Measurements from ENCODE around the gene GAS2L2.
"Not testable (repeated sequence)": the region's sequence is repeated elsewhere in the genome, so short reads cannot be mapped to it uniquely, and the experiment has no call there.

The GAS2L2 gene

DNA sequence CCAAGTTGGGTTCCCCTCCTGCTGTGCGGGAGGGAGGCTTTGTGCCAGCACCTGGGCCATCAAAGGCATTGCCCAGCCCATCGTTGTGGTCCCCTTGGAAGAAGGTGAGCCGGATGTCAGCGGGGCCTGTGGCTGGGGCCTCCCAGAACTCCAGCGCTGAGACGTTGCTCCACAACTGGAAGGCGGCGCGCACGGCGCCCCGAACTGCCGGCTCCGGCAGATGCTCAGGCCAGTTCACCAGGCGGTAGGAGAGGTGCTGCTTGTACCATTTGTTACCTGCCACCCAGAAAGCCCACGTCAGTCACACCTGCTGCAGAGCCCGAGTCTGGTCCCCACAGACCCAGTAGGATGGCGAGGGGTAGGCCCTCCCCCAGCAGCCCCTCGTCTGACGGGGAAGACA, 20.1 kb upstream of the GAS2L2 start:
- DNase-seq (ENCODE audit: low spot score): no peak

- DNase-seq (ENCODE audit: low spot score): no peak
Measured at GRCh38 chr17:35769895-35770486, 17.0 kb upstream of the GAS2L2 start.

GRCh38 chr17:35768797-35769196, 15.8 kb upstream of the GAS2L2 start:
- DNase-seq (ENCODE audit: low spot score): no peak

DNA sequence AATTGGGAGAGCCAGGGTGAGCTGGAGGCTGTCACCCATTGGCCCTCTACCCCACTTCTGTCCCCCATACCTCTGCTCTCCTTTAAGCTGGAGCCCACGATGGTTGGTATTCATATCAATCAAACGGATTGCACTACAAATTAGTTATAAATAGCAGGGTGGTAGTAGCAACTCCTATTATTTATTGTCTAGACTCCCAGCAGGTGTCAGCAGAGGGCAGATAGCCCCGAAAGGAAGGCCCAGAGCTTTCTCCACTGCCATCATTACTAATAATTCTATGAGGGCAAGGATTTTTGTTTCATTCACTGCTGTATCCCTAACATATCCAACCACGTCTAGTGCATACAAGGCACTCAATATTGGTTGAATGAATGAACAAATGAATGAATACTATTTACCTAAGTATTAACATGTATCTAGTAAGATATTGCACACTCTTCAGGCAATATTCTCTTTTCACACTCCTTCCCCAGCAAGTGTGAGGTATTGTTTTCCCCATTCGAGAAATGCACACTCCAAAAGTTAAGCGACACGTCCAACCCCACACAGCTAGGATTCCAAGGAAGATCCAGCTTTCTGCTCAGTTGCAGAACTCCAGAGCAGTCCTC, 14.0 kb upstream of the GAS2L2 start:
- DNase-seq (ENCODE audit: low spot score): peak; percentile 44

DNA sequence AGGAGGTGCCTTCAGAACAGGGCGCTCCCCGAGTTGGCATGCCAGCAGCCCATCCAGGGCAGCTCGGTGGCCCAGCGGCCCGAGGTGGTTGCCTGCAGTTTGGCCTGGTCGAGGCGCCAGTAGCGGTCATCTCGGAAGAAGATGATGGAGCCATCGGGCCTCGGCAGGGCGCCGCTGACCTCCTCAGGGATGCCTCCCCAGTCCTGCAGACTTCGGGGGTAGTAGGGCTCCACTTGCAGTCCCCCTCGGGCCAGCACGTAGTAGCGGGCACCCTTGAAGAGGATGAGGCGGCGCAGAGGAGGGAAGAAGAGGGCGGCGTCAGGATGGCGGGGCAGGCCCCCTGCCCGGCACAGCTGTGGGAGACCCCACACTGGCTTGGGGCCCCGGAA, 13.4 kb upstream of the GAS2L2 start:
- DNase-seq (ENCODE audit: low spot score): no peak

DNA sequence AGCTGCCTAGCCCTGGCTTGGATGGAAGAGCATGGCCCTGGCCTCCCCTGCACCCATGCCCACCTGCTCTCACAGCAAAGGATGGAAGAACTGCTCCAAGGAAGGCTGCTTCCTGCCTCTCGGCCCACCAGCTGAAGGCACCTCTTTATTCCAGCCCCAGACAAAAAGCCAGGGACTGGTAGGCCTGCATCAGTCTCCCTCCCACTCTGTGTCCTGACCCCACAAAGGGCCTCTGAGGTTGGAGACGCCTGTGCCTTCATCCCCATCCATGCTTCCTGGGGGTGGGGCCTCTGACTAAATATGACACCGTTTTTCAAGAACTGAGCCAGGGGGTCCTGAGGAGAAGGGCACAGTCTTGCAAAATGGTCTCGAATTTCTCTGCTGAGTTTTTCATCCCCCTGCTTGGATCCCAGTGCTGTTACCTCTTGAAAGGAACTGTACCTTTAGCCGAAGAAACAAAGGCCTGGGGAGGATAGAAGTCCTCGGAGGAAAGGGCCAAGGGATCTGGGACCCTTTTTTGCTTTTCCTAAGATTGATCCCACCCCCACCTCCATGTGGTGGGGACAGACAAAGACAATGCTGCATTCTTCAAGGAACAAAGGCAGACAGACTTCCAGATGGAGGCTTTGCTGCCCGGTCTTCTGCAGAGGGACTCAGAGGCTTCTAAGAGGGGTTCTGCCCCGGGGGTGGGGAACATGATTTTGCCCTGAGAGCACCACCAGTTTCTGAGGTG, 12.9 kb upstream of the GAS2L2 start:
- DNase-seq (ENCODE audit: low spot score): no peak

DNA sequence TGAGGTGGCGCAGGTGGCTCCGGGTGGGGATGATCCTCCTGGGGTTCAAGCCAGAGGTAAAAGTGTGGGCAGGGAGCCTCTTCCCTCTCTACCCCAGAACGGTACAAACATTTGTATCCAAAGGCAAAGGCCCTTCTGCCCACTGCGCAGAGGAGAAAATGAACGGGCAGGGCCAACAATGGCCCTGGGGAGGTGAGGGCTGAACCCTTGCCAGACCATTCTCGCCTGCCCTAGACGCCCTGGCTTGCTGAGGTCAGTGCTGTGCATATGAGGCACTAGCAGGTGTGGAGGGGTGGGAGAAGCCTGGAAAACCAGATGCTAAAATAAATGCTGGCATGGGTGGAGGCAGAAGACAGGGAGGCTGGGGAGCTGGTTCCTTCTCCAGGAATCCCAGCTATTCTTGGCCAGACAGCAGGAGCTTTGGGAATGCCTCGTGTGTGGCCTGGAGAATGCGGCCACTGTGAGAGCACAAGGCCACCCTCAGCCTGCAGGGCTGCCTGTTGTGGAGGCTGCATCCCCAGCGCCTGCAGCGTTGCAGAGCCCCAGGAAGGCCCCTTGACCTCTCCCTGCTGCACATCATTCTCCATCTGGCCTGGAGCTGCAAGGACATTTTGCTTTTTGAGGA, 12.2 kb upstream of the GAS2L2 start:
- DNase-seq (ENCODE audit: low spot score): no peak

DNA sequence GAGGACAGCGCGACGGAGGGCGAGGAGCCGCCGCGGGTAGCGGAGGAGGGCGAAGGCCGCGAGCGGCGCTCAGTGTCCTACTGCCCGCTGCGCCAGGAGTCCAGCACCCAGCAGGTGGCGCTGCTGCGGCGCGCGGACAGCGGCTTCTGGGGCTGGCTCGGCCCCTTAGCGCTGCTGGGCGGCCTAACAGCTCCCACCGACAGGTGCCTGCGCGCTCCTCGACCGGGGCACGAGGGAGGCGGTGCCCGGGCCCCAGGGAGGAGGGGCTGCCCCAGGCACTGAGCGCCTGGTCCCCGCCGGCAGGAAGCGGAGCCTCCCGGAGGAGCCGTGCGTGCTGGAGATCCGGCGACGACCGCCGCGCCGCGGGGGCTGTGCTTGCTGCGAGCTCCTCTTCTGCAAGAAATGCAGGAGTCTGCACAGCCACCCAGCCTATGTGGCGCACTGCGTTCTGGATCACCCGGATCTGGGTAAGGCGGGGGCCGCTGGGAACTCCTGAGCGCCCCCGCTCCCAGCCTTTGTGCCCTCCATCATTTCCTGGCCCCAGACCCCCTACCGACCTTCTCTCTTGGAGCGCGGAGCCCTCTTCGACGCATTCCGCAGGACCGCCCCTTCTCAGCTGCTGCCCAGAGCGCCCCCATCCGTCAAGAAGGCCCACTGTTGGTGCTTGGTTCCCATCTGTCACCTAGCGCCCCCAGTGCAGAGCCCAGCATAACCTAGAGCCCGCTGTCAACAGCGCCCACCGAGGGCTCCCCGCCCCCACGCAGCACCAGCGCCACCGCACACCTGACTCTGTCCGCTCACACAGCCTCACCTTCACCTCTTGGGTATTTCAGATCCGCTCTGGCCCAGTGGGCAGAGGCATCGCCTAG, 11.3 kb upstream of the GAS2L2 start:
- DNase-seq (ENCODE audit: low spot score): peak; percentile 90

GRCh38 chr17:35763767-35764122, 10.7 kb upstream of the GAS2L2 start:
- DNase-seq (ENCODE audit: low spot score): no peak

DNA sequence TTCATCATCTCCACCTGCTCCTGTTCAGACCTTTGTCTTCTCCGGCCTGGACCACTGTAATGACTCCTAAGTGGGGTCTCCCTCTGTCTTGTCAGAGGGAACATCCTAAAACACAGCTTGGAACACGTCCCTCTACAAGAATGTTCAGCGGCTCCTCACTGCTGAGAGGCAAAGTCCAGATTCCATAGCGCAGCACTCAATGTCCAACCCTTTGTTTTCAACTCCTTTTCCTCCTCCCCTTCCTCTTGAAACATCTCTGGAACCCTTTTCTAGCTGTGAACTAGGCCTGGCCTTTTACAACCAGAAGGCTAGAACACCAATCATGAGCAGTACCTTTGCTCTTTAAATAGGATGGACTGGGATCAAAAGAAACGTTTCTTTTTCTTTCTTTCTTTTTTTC, 8.6 kb upstream of the GAS2L2 start:
- no peak for DNase-seq (ENCODE audit: low spot score)

DNA sequence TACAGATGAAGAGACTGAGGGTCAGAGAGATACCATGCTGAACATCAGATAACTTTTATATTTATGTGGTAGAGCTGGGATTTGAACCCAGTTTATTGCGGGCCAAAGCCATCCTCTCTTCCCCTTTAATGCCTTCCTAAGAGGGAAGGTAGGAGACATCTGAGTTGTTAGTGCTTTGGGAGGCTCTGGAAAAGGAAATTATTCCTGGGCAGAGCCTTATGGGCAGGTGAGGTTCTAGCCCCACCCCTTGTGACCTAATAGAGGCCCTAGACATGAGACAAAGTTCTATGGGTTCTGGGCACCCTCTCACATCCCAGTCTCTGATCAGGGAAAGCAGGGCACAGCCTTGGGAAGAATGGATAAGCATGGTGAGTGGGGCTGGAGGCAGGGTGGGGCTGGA, 7.5 kb upstream of the GAS2L2 start, which contains the start of gene C17orf50:
TSS of gene C17orf50 (plus strand) at position 301 of the 400 bp plus-strand sequence. CDS start at position 356, 55 bp downstream.
- no peak for DNase-seq (ENCODE audit: low spot score)

GRCh38 chr17:35757243-35757642, 4.2 kb upstream of the GAS2L2 start:
- no peak for DNase-seq (ENCODE audit: low spot score)

DNA sequence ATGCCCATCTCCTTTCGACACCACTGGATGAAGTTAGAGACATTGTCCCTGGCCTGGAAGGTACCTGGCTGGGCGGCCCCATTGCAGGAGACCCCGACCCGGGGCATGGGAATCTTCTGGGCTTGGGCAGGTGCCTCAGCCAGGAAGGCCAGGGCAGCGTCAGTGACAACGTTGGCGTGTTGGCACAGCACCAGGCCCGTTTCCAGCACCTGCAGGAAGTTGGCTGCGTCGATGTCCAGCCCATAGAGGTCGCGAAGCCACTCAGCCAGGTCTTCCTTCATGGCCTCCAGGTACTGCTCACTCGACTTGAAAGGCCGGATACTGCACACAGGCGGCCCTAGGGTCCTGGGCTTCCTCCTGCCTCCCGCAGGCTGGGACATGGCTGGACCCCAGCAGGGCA, 568 bp downstream of the GAS2L2 start:
- no peak for DNase-seq (ENCODE audit: low spot score)

DNA sequence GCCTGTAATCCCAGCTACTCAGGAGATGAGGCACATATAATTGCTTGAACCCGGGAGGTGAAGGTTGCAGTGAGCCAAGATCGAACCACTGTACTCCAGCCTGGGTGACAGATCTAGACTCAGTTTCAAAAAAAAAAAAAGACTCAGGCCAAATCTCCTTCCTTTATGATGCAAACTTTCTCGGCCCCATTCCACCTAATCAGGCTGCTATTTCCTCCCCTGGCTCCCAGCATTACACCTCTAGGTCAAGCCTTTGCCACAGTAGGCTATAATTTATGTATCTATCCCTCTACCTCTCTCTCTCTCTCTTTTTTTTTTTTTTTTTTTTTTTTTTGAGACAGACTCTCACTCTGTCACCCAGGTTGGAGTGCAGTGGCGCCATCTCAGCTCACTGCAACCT, 1.5 kb downstream of the GAS2L2 start:
- DNase-seq (ENCODE audit: low spot score): not testable (repeated sequence)

DNA sequence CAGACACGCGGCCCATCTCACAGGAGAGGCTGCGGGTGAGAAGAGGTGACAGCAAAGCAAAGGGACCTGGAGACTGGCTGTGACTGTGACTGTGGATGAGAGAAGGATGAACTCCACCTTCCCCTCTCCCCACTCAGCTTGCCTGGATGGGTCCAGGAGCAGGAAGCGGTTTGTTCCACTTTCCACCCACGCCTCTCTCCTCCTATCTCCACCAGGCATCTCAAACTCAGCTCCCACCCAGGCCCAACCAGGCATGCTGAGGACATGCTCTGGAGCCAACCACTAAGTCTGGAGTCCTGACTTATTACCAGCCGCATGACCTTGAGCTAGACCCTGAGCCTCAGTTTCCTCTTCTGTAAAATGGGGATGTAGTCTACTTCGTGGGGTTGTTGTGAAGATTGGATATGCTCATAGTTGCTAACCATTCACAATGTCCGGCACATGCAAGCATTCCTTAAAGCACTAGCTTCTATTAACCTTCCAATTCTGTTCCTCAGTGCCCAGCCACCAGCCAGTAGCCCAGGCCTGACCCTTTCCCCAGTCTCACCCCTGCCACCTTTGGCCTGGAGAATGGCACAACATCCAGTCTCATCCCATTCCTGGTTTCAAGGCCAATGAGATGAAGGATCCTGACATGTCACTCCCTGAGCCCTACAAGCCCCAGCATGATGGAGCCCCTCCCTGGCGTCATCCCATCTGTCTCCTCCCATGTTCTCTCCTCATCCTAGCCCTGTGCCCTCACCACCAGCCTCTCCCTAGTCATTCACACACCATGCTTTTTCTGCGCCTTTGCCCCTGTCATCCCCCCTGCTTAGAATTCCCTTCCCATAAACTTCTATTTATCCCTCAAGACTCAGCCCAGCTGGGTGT, 2.3 kb downstream of the GAS2L2 start:
- DNase-seq (ENCODE audit: low spot score): no peak

DNA sequence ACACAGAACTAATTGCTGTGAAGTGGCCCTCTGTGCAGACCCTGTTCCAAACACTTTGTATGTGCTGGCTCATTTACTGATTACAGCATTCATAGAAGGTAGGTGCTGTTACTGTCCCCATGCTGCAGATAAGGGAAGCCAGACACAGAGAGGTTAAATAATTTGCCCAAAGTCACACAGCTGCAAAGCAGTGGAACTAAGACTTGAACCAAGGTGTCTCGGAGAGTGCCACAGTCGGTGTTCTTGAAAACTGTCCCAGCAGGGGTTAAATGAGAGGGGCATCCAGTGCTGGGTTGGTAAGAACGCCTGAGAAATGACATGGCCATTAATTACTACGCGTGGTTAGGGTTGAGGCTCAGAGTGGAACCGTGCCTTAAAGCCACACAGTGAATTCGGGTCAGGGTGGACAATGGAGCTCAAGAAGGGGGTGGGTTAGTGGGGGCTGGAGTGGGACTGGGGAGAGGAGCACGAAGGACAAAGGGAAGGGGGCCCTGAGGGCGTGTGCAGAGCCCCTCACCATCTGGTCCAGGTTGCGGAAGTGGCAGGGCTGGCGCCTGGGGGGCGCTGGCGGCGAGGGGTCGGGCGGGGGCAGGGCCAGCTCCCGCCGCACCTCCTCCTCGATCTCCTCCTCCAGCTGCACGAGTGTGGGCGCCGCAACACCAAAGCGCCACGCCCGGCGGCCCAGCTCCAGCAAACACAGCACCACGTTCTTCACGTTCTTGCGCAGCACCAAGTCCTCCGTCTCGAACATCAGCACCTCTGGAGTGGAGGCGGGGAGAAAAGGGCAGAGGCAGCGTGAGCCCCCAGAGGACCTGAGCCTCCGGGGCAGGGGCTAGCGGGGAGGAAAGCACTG, 3.3 kb downstream of the GAS2L2 start:
- DNase-seq (ENCODE audit: low spot score): peak; percentile 22

GRCh38 chr17:35748979-35749378, 4.1 kb downstream of the GAS2L2 start:
- DNase-seq (ENCODE audit: low spot score): no peak

GRCh38 chr17:35748341-35748841, 4.6 kb downstream of the GAS2L2 start:
- no peak for DNase-seq (ENCODE audit: low spot score)

- DNase-seq (ENCODE audit: low spot score): peak; percentile 68
Measured at GRCh38 chr17:35747540-35748017, 5.5 kb downstream of the GAS2L2 start.

Measured in SW480 (cell line).